ENCODE measurements around the gene CHST6. TPM values are rescaled to one million over a fixed set of nuclear protein-coding genes. Genes with fewer than 3 reads are reported as not detected.

CHST6 gene
- total and polyA plus RNA-seq, 9 of the 15 experiments (the other 6 are each of a cell fraction or from before 2014, with no cell fraction given) = 0.01 to 0.05 (median 0.02) TPM; not detected in 6

DNA sequence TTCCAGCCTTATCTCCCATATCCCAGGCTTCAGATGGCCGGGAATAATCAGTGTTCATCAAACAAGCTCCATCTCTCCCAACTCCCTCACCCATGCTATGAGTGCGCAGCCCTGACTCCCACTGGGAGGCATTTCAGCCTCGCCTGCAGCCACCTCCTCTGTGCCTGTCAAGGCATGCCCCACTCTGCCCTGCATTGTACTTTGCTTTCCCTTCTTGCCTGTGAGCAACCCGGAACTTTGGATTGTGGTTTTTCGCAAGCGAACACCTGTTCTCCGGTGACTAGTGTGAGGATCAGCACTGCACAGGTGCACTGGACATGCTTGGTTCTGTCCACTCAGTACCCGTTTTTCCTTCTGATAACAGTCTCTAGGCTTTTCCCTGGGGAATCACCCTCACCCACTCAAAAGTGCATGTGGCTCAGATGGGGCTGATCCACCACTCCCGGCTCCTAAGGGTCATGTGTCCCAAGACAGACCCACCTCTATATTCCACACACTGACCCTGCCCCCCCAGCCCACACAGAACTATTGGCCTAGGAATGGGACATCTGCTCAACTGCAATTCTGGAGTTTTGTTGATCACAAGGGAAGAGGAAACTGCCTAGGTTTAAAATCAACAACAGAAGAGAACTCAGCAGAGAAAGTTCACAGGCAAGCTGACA lies 9.1 kb downstream of the CHST6 start:
- H3K36me3 ChIP-seq (ENCODE audit: control insufficient read depth, insufficient read depth, low read length) = no peaks in the 10 kb centered on the region
- 12% methylated on average over 9 of the region's 9 CpGs for WGBS (ENCODE audit: insufficient coverage, low coverage, missing lambda C conversion rate)
- no peak for ATAC-seq
- no peak overlapping the region for H3K4me3 ChIP-seq
- no peak overlapping the region for H3K27ac ChIP-seq (ENCODE audit: extremely low read depth, low read depth, low read length)
- intact Hi-C loops (cut with micrococcal nuclease) (no loop called here), in situ Hi-C loops (cut with MboI) (no loop called here)
- no peak overlapping the region for H3K9ac ChIP-seq (ENCODE audit: insufficient read depth in 1 of 2, low read depth in 2 of 2, low read length in 2 of 2)
- no peaks in the 10 kb centered on the region for H3K9me1 ChIP-seq (ENCODE audit: control insufficient read depth, insufficient read depth, low read length)
- no peak for FAIRE-seq
- H3K9me3 ChIP-seq (replicated peaks; ENCODE audit: control insufficient read depth, insufficient read depth, low read depth, low read length) = no peaks in the 10 kb centered on the region
- H3K27me3 ChIP-seq (ENCODE audit: control insufficient read depth in 2 of 2, insufficient read depth in 2 of 2, low read length in 2 of 2) = peaks cover 5 to 46% of the 10 kb centered on the region in 2 experiments; a peak in 4 of 5 replicates
- H3K4me1 ChIP-seq (replicated peaks in 1 of 2; ENCODE audit: control insufficient read depth in 2 of 2, insufficient read depth in 2 of 2, low read length in 2 of 2) = no peaks in the 10 kb centered on the region
- no peaks in the 10 kb centered on the region for H3K79me2 ChIP-seq (ENCODE audit: control insufficient read depth, insufficient read depth, low read length)
- no TSS peak for BruUV-seq (replicated peaks)
- H2AFZ ChIP-seq (ENCODE audit: low read depth, low read length) = no peak overlapping the region
- no peaks in the 10 kb centered on the region for H4K20me1 ChIP-seq (replicated peaks; ENCODE audit: control insufficient read depth, insufficient read depth, low read length)
- ChIA-PET CTCF (ENCODE audit: low intra/inter-chr PET ratio) (no interaction called here), POLR2A (interaction anchor here (1.0 kb wide), 1 partner anchor 8 kb away, joined by 3 read pairs; no protein-coding TSS in a partner anchor)
- DNase-seq (ENCODE audit: extremely low read depth in 1 of 4, low spot score in 3 of 4) = no peak
- no peak overlapping the region for H3K4me2 ChIP-seq (ENCODE audit: insufficient read depth, low read length)
- TF ChIP-seq CREB1 (IDR thresholded peaks at IDR 0.05) (no peak), CREB1 (CRISPR knock-in tag; IDR thresholded peaks at IDR 0.05) (no peak), ZFP36 (IDR thresholded peaks at IDR 0.05; ENCODE audit: low read depth, low read length, partially characterized antibody) (no peak), NUFIP1 (IDR thresholded peaks at IDR 0.05; ENCODE audit: partially characterized antibody) (no peak), TBL1XR1 (IDR thresholded peaks at IDR 0.05; ENCODE audit: low read length in 2 of 2) (no peak), PHF21A (IDR thresholded peaks at IDR 0.05; ENCODE audit: borderline replicate concordance, low read depth) (no peak), ELF1 (tag; IDR thresholded peaks at IDR 0.05) (no peak), RBM25 (IDR thresholded peaks at IDR 0.05; ENCODE audit: low read depth, low read length, severe bottlenecking) (no peak), CTBP1 (IDR thresholded peaks at IDR 0.05; ENCODE audit: borderline replicate concordance) (no peak), ATF7 (IDR thresholded peaks at IDR 0.05) (no peak), PTTG1 (tag; IDR thresholded peaks at IDR 0.05; ENCODE audit: low read depth) (no peak), NR2C2 (CRISPR knock-in tag; IDR thresholded peaks at IDR 0.05) (no peak), NR2C2 (tag; IDR thresholded peaks at IDR 0.05) (no peak), TGIF2 (CRISPR knock-in tag; IDR thresholded peaks at IDR 0.05) (no peak), ZNF347 (CRISPR knock-in tag; IDR thresholded peaks at IDR 0.05; ENCODE audit: low read depth) (no peak)
- TF ChIP-seq, protein P1, sequence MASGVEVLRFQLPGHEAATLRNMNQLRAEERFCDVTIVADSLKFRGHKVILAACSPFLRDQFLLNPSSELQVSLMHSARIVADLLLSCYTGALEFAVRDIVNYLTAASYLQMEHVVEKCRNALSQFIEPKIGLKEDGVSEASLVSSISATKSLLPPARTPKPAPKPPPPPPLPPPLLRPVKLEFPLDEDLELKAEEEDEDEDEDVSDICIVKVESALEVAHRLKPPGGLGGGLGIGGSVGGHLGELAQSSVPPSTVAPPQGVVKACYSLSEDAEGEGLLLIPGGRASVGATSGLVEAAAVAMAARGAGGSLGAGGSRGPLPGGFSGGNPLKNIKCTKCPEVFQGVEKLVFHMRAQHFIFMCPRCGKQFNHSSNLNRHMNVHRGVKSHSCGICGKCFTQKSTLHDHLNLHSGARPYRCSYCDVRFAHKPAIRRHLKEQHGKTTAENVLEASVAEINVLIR (CRISPR knock-in tag; IDR thresholded peaks at IDR 0.05) = no peak

Measured in K562 (cell line).